Hepatocyte (in vitro differentiated cells): ENCODE data around the gene HOXA5.

Experiments used
- CTCF ChIP-seq: fragments of 200-600 bp; sonication (generic); IDR thresholded peaks from 2 replicates; pipeline ENCODE4 v1.5.1; 2016; ENCODE audit warnings: antibody characterized with exemption, mild to moderate bottlenecking; ENCODE audit not compliant: poor library complexity
- EZH2 ChIP-seq: fragments of 200-600 bp; sonication (generic); IDR thresholded peaks from 2 replicates; pipeline ENCODE4 v1.6.1; 2016; ENCODE audit warnings: antibody characterized with exemption, mild to moderate bottlenecking, borderline replicate concordance
- EZH2phosphoT487 ChIP-seq: fragments of 200-600 bp; sonication (generic); IDR thresholded peaks from one replicate; pipeline ENCODE4 v1.6.1; 2018; ENCODE audit warnings: antibody characterized with exemption, mild to moderate bottlenecking, low read depth, moderate library complexity; ENCODE audit not compliant: unreplicated experiment, severe bottlenecking

- TF ChIP-seq CTCF (no peak), EZH2 (peak; percentile 69), EZH2phosphoT487 (no peak)
These were observed 12.1 kb downstream of the HOXA5 start for GRCh38 chr7:27131390-27131819.
